Left ventricle myocardium inferior (tissue), 1 donor: ENCODE measurements around the gene JAML. TPM values are rescaled to one million over a fixed set of nuclear protein-coding genes. Genes with fewer than 3 reads are reported as not detected.

Experiments
- DNase-seq: peaks from one replicate; pipeline ENCODE4 v3.0.0-alpha.2; 2020
- H3K27ac ChIP-seq: fragments of 200-600 bp; replicated peaks from 2 replicates; pipeline ENCODE4 v1.8.0; 2021
- H3K27me3 ChIP-seq: fragments of 200-600 bp; 2 replicates; pipeline ENCODE4 v1.8.0; 2021; ENCODE audit warnings: low read depth
- H3K36me3 ChIP-seq: fragments of 200-600 bp; 2 replicates; pipeline ENCODE4 v1.8.0; 2021
- H3K4me1 ChIP-seq: fragments of 200-600 bp; 2 replicates; pipeline ENCODE4 v1.8.0; 2021
- H3K4me3 ChIP-seq: fragments of 200-600 bp; 2 replicates; pipeline ENCODE4 v1.8.0; 2021; ENCODE audit warnings: mild to moderate bottlenecking, moderate library complexity
- H3K9me3 ChIP-seq: fragments of 200-600 bp; replicated peaks from 2 replicates; pipeline ENCODE4 v1.8.0; 2021
- intact Hi-C: fragments of 100-400 bp; cut with micrococcal nuclease; formaldehyde crosslinking; loops from one replicate; pipeline ENCODE4 v1.11.0; 2022
- total RNA-seq: library from RNA; stranded (reverse); fragmentation: NEBNext Ultra II Directional; extraction: Animal tissue kit (Norgen Biotek cat#: 25700); gene quantifications from one replicate; pipeline ENCODE4 v1.2.1, GENCODE V29; 2021
- TF ChIP-seq, protein P1 (sequence below): fragments of 200-600 bp; IDR thresholded peaks from 2 replicates; pipeline ENCODE4 v1.8.0; 2021; ENCODE audit warnings: antibody characterized with exemption, mild to moderate bottlenecking, borderline replicate concordance
- donor health status: DM: no; HTN: yes; CAD: no; lungs with severe emphysema.

Gene JAML
- total RNA-seq, 1 donor from 2014 or later = 2.9 TPM

- peaks cover 24% of the 10 kb centered on the region for H3K4me1 ChIP-seq
These were observed 9.5 kb downstream of the JAML start for GRCh38 chr11:118215262-118215661.

DNA sequence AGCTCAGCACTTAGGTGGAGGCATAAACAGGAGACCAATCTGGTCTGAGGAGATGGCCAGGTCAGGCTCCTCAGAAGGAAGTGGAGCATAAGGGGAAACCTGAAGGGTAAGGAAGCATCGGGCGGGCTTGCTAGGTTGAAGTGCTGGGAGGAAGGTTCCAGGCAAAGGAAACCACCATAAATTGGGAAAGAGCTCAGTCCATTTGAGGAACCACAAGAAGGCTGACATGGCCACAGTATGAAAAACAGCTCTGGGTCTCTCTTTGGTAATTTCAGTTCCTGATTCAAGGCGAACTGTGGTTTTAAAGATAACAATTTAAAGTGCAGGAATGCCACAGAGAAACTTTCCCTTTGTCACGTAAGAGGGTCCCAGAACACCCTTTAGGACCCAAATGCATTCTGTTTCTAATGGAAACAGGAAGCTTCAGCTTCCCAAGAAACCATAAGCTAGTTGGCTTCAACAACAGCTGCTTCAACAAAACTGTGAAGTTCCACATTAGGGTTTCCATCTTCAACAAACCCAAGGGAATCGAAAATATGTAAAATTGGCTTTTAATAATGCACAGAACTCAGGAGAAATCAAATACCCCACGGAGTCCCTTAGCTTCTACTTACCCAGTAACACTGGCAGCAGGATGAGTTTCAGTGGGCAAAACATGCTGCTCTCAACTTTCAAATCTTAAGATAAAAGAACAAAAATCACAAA is 10.4 kb downstream of the JAML start:
- intact Hi-C loops = no loop called here
- no peaks in the 10 kb centered on the region for H3K9me3 ChIP-seq
- peak; percentile 24 for DNase-seq
- no peaks in the 10 kb centered on the region for H3K36me3 ChIP-seq
- peak overlapping the region; percentile 31 for H3K27ac ChIP-seq
- H3K4me1 ChIP-seq = peaks cover 26% of the 10 kb centered on the region
- TF ChIP-seq, protein P1, sequence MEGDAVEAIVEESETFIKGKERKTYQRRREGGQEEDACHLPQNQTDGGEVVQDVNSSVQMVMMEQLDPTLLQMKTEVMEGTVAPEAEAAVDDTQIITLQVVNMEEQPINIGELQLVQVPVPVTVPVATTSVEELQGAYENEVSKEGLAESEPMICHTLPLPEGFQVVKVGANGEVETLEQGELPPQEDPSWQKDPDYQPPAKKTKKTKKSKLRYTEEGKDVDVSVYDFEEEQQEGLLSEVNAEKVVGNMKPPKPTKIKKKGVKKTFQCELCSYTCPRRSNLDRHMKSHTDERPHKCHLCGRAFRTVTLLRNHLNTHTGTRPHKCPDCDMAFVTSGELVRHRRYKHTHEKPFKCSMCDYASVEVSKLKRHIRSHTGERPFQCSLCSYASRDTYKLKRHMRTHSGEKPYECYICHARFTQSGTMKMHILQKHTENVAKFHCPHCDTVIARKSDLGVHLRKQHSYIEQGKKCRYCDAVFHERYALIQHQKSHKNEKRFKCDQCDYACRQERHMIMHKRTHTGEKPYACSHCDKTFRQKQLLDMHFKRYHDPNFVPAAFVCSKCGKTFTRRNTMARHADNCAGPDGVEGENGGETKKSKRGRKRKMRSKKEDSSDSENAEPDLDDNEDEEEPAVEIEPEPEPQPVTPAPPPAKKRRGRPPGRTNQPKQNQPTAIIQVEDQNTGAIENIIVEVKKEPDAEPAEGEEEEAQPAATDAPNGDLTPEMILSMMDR = no peak
- no peak overlapping the region for H3K4me3 ChIP-seq
- H3K27me3 ChIP-seq = no peaks in the 10 kb centered on the region

More at GRCh38 chr11:118215262-118215661, 9.5 kb downstream of the JAML start:
- intact Hi-C loops = no loop called here
- H3K27ac ChIP-seq = peak overlapping the region; percentile 31
- H3K4me3 ChIP-seq = no peak overlapping the region
- TF ChIP-seq, protein P1 = no peak
- no peaks in the 10 kb centered on the region for H3K36me3 ChIP-seq
- no peaks in the 10 kb centered on the region for H3K27me3 ChIP-seq
- no peak for DNase-seq
- H3K9me3 ChIP-seq = no peaks in the 10 kb centered on the region

GRCh38 chr11:118213781-118214180 is 11.0 kb downstream of the JAML start:
- no peaks in the 10 kb centered on the region for H3K36me3 ChIP-seq
- peak overlapping the region; percentile 68 for H3K27ac ChIP-seq
- H3K27me3 ChIP-seq = no peaks in the 10 kb centered on the region
- peaks cover 26% of the 10 kb centered on the region for H3K4me1 ChIP-seq
- no peaks in the 10 kb centered on the region for H3K9me3 ChIP-seq
- H3K4me3 ChIP-seq = no peak overlapping the region
- intact Hi-C loops = no loop called here
- TF ChIP-seq, protein P1 = no peak
- DNase-seq = no peak

DNA sequence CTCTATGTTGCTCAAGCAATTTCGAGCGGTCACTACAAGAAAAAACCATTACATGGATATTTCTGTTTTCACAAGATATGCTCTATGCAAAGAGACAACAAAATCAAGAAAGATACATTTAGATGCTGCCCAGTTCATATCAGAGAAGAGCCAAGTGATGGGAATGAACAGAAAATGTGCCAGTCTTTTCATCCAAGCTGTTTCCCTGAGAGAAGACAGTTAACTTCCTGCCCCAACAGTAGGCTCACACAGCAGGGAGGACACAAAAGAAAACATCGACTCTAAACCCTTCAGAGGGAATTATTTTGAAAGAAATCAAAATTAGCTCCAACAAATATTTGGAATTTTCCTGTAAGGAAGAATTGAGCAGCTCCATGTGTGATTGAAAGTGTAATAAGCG is 11.6 kb downstream of the JAML start:
- Histone ChIP-seq H3K27me3 (no peaks in the 10 kb centered on the region), H3K36me3 (no peaks in the 10 kb centered on the region), H3K4me3 (no peak overlapping the region), H3K9me3 (no peaks in the 10 kb centered on the region), H3K4me1 (peaks cover 26% of the 10 kb centered on the region), H3K27ac (peak overlapping the region; percentile 68)
- no peak for DNase-seq
- intact Hi-C loops = no loop called here
- TF ChIP-seq, protein P1 = no peak

DNA sequence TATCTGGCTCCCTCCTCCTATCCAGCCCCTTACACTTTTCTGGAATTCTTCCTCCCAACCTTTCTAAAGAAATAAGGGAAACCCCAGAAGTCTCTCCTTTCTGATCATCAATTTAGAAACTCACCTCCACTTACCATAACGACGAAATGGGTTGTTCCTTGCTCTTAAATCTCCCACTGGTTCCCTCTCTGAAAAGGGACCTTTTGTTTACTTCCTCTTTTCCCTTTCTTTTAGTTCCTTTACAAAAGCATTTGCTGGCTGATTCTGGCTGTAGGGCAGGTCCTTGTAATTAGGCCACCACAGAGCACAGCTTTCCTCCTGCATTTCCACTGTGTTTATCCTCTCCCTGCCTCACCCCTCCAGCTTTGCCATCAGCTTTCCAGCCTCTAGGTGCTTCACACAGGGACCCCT is 12.0 kb downstream of the JAML start:
- H3K27me3 ChIP-seq = no peaks in the 10 kb centered on the region
- peak overlapping the region; percentile 68 for H3K27ac ChIP-seq
- H3K4me3 ChIP-seq = no peak overlapping the region
- no peaks in the 10 kb centered on the region for H3K36me3 ChIP-seq
- peaks cover 26% of the 10 kb centered on the region for H3K4me1 ChIP-seq
- H3K9me3 ChIP-seq = no peaks in the 10 kb centered on the region
- no peak for DNase-seq
- intact Hi-C loops = no loop called here
- TF ChIP-seq, protein P1 = no peak
